CD4-positive, alpha-beta T cell treated with Interleukin-4 for 1 hour (primary cell): ENCODE data around the gene UBE2QL1.

Source experiments
- DNase-seq, 2 donors: peaks; one replicate each; pipeline ENCODE4 v3.0.0-alpha.2; 2020 to 2022

UBE2QL1 gene

DNA sequence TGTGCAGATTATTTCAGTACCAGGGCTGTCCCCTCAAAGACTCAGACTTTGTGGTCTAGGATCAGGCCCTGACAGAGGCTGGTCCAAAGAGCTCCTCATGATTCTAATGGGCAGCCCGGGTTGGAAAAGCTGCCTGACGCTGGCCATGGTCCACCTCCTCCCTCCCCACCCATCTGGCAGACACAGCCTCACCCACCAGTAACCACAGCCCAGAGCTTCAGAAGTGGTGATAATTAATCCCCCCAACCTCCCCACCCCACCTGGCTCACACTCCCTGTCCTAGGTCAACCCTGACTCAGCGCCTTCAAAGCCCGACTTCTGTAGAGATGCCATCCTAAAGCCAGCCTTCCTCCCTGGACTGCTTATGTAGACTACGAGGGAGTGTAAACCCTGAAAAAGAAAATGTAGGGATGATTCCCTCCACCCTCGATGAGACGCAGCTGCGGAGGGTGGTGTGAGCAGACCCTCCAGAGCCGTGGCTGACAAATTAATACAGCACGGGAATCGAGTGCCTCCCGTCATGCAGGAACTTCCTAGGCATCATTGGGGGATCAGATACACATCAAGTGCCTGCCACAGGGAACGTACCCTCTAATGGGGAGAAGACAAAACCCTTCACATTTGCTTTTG lies 7.0 kb downstream of the UBE2QL1 start:
- no peak for DNase-seq

DNA sequence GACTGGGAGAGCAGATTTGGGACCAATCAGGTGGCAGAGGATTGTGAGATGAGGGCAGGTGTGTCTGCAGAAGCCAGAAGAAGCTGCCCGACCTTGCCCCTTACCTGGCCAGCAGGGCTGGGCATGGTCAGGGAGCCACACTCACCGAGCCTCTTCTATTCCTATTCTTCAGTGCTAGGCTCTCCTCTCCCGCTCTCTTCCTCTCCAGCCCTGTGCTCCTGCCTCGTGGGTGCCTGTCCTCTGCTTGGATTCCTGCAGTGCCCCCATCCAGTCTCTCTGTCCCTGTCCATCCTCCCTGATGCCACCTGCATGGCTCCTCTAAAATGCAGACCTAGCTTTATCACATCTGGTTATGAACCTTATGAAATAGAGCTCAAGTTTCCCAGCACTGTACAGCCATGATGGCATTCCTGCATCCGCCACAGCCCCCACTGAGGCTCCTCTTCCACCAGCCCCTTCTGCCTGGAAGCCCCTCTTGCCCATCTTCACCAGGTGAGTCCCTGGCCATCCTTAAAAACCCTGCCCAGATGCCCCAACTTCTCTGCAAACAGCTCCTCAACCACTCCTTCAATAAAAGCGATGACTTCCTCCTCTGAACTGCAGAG lies 8.2 kb downstream of the UBE2QL1 start:
- no peak for DNase-seq

GRCh38 chr5:6457592-6457991 lies 8.9 kb downstream of the UBE2QL1 start:
- DNase-seq, result no peak

GRCh38 chr5:6458833-6459232 lies 10.2 kb downstream of the UBE2QL1 start:
- no peak for DNase-seq

DNA sequence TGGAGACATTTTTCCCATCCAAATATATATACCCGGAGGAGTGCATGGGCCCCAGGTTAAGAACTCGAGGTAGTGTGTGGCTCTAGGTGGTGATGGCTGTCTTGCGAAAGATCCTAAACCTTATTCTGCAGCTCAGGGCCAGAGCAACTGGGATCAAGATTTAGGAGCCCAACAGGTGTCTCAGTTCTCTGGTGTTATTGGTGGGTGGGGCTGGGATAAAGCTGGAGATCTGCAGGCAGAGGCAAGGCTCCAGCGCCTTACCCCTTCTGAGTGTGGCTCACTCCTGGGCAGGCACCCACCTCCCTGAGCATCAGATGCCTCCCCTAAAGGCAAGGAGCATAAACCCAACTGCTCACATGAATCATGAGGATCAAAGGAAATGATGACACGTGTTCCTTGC lies 11.2 kb downstream of the UBE2QL1 start:
- DNase-seq, result no peak

GRCh38 chr5:6461006-6461405 lies 12.3 kb downstream of the UBE2QL1 start:
- DNase-seq, result no peak

DNA sequence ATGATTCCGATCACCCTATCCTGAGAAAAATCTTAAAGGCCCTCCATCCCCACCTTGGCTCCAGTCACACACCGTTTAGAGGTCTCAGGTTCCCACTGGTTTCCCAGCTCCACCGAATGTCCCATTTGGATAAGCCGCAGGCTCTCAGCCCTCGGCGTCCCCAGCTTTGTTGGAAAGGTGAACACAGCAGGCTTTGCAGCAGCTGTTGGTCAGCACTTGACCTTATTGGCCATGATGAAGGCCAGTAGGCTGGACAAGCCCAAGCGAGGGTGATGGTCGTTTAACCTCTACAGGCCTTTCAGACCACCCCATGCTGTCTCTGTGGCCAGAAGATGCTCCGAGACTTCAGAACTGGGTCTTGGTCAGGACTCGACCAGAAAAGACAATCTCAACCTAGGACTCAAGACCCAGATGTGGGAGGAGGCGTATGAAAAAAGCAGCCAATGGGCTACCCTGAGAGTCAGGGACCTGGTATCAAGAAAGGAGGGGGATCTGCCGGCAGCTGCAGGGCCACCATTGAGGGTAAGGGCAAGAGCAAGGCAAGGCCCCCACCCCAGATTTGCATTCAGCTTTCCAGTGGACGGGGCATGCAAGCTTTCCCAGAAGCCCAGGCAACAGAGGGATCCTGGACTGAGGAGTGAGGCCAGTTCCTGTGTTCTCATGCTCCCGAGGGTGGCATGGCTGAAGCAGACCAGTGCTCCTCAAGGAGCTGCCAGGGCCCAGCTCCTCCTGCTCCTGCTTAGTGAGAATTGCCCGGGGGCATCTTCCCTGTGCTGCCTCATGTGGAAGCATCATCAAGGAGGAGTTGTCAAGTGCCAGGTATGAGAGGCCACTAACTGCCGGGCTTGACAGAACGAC lies 13.4 kb downstream of the UBE2QL1 start:
- DNase-seq, result no peak

DNA sequence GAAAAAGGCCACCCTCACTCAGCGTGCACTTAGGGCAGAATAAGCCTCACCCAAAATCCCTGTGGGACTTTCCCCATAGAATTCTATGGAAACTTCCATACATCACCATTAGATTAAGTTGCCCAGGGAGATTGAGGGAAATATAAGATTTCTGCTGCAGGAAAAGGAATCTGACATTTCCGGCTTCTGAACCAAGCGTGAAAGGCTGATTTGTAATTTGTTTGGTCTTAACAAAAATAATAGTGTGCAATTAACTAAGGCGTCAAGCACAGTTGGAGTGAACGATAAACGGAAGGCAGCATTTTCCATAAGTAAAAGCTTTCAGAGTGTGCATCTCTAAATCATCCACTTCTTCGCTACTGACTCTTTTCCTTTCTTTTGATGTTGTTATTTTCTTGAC lies 14.0 kb downstream of the UBE2QL1 start:
- DNase-seq, result no peak

DNA sequence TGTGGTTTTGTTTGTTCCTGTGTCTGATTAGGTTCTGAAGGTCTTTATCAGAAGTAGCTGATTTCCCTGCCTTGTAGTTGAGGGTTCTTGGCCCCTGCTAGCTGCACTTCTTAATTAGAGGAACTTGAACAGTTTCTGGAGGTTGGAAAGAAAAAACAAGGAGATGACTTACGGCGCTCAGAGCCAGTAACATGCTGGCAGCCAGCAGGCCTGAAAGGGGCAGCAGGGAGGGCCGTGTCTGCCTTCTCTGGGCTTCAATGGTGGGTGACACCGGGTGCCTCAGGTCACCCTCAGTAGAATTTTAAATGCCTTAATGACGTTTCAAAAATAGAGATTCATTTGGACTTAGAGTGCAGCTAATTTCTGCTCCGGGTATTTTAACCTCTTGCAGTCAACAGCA lies 15.8 kb downstream of the UBE2QL1 start:
- no peak for DNase-seq

- DNase-seq, result no peak
Observed at GRCh38 chr5:6465831-6466790, 17.5 kb downstream of the UBE2QL1 start.

DNA sequence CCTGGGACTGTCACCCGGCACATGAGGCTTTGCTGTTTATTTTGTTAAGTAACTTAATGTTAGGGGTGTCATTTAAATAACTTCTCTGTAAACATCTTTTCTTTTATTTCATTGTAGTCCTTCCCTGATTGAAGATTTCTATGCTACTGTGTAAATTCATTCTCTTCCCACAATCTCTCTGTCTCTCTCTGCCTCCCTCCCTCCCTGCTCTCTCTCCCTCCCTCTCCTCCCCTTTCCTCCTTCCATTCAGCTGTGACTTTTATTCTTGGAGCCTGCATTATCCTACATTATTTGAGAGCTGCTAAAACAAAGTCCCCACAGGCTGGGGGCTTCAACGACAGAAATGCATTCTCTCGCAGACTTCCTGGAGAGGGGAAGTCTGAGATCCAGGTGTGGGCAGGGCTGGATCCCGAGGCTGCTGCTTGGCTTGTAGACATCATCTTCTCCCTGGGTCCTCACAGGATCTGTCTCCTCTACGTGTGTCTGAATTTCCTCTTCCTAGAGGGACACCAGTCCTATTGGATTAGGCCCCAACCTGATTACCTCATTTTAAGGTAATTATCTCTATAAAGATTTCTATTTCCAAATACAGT lies 18.4 kb downstream of the UBE2QL1 start:
- DNase-seq, result no peak

- no peak for DNase-seq
Observed at GRCh38 chr5:6467591-6467990, 18.9 kb downstream of the UBE2QL1 start.

GRCh38 chr5:6468104-6468503 lies 19.4 kb downstream of the UBE2QL1 start:
- no peak for DNase-seq

DNA sequence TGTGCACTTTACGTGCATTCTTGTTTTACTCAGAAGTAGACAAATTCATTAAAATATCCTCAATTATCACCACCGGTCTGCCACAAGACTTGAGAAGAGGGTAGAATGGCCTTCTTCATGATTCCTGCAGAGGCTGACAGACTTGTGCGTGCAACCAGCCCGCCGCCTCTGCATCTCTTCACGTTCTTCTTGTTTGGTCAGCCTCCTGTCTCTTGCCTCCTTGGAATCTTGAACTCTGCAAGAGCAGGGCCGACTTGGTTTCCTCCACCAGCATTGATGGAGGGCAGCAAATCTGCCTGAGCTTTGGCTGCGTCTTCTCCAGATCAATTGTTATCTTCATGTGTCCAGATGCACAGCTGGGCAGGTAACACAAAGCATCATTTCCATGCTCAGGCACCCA lies 20.2 kb downstream of the UBE2QL1 start:
- DNase-seq, result no peak

- DNase-seq, result no peak
Observed at GRCh38 chr5:6469836-6470235, 21.2 kb downstream of the UBE2QL1 start.

DNA sequence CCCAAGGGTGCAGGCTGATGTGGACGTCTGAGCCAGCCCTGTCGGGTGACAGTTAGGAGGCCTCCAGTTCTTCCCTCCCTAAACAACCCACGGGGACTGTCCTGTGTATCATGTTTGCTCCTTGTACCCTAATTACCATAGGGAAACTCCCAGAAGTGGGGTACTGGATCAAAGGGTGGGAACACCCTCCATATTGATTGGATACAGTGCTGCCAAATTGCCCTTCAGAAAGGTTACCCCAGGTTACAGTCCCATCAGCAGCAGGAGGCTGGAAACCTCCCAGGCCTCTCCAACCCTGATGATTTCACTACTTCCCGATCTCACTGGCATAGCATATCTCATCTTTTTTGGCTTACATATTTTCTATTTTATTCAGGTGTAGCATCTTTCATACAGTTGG lies 22.0 kb downstream of the UBE2QL1 start:
- no peak for DNase-seq

- no peak for DNase-seq
Observed at GRCh38 chr5:6471252-6471651, 22.6 kb downstream of the UBE2QL1 start.

DNA sequence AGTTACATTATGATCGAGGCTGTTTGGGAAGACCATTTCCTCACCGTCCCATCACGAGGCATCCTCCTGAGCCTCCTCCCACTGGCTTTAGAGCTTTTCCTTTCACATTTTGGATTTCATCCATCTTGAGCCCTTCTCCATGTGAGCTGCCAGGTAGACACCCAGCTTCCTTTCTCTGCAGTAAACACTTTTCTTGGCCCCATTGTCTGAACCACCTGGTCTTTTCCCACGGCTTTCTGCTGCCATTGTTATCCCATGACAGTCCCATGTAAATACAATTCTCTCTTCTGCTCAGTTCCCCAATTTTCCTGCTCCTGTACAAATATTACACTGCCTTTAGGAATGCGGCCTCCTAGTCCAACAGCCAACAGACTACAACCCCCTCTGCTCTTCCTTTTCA lies 24.1 kb downstream of the UBE2QL1 start:
- DNase-seq, result no peak

- no peak for DNase-seq
Observed at GRCh38 chr5:6473284-6473683, 24.6 kb downstream of the UBE2QL1 start.

DNA sequence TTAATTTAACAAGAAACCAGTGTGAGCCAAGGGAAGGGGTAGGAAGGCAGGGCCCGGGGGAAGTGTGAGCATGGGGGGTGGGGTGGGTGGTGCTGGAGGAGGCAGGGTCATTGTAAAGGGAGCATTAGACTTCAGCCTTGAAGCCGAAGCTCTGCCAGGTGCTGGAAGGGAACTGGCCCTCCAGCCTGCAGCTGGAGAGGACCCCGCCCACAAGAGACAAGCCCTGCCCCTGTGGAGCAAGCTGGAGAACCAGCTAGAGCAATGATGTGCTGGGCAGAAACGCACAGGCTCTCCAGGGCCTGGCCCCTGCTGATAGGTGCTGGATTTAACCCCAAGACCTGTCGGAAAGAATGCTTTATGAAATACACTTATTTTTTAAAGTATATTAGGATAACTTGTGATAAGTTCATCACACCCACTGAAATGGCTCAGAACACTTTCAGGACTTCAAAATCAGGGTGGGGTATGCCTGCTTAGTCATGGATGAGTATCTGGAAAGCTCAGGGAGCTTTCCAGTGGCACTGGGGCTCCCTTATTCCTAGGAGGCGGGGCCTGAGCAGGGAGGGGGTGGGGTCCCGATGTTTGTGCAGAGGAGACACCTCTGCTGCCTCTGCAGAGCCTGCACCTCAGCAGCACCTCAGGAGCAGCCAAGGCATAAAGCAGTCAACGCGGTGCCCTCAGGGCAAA lies 27.1 kb downstream of the UBE2QL1 start:
- no peak for DNase-seq

GRCh38 chr5:6476313-6476661 lies 27.6 kb downstream of the UBE2QL1 start:
- no peak for DNase-seq

GRCh38 chr5:6478793-6479192 lies 30.1 kb downstream of the UBE2QL1 start:
- no peak for DNase-seq
